NCI-H748 treated with DMSO at 0.1 percent for 48 hours (cell line): ENCODE results near the gene TEX29.

Source experiments
- DNase-seq: peaks from one replicate; lab custom pipeline; 2025; lab: John Stamatoyannopoulos, UW

TEX29 gene

DNA sequence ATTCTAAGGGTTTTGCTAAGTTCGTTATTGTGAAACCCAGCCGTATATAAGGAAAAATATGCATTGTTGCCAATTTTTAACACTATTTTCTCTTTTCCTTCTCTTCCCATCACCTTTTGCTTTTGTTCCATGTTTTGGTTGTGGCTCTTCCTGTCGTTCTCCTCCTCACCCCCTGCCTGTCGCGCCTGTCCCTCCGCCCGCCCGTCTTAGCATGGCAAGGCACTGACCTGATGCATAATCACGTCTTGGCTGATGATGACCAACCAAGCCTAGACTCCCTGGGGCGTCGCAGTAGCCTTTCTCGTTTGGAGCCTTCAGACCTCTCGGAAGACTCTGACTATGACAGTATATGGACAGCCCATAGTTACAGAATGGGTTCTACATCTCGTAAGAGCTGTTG lies 28.5 kb upstream of the TEX29 start:
- no peak for DNase-seq

DNA sequence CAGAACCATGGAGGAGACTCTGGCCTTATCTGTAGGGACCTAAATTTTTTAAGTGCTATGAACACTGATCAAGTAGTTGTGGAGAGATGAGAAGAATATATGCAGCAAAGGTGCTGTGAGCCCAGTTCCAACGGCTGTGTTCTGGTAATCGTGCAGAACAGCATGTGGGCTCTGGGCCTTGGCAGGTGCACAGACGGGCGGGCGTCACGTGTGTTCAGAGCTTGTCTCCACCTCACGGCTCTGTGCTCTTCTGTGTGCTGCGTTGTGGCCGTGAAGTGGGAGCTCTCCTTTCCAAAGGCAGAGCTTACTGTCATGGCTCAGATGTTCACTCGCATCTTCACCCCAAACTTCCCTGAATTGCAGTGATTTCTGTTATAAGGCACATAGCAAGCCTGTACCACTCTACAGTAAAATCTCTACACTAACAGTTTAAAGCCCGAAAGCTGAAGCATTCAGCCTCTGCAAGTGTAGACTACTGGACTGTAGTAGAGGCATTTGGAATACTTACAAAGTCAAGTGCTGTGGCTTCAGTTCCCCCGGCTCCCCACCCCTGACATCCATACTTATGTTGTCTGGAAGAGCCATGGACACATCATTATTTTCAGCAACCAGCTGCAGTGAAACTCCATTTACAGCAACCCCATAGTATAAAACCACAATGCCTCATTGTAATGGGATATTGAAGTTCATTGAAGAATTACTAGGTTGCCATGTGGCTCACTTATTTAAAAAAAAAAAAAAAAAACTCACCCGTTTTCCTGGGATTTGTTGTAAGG lies 27.5 kb upstream of the TEX29 start:
- no peak for DNase-seq

DNA sequence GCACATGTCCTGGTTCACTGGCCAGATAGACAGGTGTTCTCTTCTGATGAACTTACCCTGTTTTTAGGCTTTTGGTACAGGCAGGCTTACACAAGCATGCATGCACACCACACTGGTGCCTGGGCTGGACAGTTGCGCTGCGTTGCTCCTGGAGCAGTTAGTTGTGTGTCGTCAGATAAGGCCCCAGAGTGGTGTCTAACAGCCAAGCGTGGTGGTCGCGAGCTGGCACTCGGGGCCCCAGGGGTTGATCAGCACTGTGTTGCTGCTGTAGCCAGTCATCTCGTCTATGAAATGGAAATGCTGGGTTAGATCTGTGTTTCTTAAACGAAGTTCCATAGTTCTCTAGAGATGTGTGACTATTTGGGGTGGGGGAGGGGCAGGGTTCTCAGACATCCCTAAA lies 24.6 kb upstream of the TEX29 start:
- no peak for DNase-seq

DNA sequence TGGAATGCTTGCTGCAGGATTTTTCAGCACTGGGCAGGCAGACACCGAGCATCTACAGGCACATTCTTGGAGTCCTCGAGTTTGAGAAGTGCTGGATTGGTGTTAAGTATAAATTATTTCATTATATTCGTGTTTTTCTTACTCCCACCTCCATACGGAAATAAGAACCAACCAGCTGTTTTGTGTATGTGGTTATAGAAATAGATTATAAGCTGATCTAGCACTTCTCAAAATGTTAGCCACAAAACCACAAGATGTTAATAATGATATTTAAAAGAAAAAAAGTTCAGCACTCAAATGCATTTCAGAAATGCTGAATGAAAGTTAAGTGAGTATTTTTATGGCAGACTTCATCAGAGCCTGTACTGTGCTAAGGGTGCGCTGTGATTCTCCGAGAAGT lies 24.0 kb upstream of the TEX29 start:
- no peak for DNase-seq

DNA sequence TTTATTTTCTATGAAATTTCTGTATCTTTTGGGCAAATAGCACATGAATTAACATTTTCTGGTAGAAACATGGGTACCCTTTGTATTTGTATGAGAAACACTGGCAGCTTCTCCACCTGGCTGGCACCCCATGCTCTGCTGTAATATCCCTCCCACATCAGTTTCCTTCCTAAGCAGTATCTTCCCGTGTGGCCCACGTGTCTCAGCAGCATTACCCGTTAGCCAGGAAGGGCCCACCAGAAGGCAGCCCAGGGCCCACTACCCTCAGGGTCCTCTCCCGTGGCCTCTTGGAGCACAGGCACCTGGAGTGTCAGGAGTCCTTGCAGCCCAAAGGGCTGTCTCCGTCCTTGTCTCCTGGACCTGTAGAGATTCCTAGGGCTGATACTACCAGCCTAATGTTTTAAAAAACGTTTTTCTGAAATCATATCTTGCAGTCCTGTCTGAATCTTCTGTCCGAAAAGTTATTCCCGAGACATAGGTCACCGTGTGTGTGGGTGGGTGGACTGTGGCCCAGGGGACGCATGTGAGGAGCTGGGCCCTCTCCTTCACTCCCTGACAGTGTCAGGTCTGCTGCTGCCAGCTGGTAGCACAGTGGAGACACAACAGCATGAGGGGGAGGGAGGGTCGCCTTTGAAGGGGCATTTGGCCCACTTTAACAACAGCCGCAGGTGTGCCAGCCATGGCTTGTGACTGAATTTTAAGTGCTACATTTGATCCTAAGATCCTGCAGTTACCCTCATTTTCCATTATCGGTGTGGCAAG lies 22.0 kb upstream of the TEX29 start:
- DNase-seq = no peak

DNA sequence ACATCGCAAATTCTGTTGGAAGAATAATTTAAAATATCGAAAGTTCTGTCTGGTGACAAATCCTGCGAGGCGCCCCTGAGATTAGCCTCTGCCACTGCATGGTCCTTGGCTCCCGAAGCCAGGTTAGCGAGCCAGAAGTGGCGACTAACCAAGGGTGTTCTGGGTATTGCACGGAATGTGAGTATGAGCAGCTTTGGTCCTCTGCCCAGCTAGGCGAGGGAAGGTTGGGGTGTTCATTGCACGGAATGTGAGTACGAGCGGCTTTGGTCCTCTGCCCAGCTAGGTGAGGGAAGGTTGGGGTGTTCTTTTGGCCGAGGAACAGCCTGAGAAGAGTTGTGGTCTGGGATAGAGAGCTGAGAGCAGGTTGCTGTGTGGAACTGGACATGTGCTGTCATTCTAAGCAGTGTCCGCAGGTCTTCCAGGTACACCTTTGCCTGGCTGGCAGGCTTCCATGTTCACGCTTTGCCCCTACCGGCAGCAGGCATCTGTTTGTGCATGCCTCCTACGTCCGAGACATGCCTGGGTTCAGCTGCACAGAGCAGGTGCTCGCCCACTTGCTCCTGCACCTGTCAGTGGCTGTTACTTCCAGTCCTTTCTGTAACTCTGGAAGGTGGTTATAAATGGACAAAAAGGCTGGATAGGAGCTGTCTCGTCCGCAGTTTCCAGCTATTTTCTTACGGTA lies 18.3 kb upstream of the TEX29 start:
- no peak for DNase-seq

DNA sequence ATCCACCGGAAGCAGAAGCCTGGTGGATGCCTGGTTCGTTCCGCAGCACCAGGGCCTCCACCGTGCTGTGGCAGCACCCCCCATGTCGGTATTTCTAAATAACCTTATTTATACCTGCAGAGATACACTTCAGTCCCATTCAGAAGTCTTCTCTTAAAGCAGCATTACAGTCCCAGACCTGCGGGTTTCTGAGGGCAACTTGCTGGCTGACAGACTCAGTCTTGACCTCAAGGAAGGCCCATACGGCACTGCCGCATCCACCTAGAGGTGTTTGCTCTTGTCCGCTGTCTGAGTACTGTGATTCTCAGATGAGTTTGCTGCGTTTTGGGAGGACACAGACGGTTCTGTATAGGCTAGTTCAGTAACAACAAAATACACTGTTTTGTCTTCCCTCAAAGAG lies 16.9 kb upstream of the TEX29 start:
- no peak for DNase-seq

DNA sequence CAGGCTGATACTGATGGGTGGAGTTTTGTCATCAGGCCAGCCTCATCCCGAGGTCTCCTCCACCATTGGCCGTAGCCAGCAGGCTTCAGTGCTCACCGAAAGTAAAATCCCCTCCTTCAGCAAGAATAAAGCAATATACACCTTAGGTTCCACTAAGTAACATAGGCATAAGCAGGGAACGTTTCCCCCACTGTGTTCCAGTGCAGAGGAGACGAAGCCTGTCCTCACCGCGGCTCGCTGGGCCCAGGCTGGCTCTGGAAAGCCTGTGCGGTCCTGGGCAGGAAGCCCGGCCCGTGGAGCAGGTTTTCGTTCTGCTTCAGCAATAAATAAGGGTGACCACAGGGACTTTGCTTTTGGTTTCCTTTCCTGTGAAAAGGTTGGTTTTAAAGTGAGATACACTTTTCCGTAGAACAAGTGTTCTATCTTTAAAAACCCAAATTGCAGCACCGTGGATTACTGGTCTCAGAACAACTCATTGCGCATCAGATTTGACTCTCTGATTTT lies 16.3 kb upstream of the TEX29 start:
- DNase-seq = no peak

DNA sequence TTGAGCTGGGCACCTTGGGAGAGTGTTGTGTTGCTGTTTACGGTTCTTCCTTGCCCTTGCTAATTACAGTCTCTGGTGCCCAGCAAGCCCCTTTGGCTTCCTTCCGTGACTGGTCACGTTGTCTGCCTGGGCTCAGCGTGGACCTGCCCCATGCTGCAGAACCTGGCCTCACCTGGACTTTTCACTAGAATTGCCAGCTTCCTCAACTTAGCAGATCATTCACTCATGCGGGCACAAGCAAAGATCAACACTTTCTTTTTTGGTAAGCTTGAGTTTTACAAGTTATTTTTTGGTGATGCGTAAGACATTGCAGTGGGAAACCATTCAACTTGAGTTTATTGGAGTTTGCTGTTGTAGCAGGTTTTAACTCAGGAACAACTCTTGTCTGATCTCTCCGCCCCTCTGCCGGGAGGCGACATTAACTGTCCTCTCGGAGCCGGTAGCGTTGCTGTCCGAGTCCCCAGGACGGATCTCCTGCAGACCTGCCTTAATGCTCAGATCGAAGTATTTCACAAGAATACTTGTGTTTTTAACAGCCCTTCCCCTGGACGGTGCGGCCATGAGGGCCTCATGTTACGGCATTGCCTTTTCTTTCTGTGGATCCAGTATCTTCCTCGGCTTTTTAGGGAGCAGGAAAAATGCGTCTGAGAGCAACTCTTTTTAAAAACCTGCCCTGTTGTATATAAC lies 15.7 kb upstream of the TEX29 start:
- DNase-seq = no peak

DNA sequence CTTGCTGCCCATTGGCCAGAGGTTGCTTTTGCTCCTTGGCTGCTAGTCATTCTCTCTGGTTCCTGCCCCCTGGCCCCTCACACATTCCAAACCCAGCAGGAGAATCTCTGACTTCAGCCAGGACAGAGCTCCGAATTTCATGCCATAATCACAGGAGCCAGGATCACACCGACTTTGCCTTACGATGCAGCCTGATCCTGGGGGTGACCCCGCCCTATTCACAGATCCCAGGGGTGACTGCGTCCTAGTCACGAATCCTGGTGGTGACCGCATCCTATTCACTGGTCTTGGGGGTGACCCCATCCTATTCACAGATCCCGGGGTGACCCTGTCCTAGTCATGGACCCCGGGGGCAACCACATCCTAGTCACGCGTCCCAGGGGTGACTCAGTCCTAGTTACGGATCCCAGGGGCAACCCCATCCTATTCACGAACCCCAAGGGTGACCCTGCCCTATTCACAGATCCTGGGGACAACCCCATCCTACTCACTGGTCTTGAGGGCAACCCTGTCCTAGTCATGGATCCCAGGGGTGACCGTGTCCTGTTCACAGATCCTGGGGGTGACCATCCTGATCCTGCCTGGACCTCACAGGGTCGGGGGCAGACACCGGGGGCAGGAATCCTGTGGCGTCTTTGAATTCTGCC lies 7.4 kb upstream of the TEX29 start:
- no peak for DNase-seq

DNA sequence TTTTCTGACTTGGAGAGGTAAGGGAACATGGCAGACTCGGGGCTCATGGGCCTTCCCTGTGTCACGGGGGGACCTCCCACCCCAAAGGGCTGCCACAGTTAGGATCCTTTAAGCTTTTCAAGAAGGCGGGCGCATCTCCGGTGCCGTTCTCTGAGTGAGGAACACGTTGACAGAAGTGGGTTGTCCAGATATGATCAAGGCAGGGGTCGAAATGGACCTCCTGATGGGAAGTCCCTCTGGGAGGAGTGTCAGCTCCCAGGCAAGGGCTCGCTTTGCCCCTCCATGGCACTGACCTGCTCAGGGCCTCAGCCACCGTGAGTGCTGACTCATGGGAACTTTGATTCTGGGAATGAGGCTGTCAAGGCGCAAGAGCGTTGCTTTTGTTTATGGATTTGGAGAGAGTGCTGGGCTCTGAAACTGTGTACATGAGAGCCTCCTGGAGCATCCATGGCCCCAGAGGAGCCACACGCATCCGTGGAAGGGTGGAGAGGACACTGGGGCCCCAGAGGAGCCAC lies 6.5 kb upstream of the TEX29 start:
- no peak for DNase-seq

DNA sequence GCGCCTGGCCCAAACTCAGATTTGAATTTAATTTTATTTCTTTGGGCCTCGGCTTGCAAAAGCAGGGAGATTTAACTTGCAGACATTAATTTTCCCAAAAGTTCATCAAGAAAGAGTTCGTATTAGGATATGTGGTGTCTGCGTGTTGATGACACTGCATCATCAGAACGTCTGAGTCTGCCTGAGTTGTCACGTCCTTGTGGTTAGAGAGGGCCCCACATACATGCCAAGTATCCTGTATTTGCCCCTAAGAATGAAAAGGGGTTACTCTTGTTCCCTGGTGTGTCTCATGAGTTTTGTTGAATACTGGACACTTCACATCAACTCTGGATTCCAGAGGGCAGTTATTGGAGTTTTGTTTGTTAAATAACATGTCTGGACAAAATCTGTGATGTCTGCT lies 5.6 kb upstream of the TEX29 start:
- DNase-seq = no peak

DNA sequence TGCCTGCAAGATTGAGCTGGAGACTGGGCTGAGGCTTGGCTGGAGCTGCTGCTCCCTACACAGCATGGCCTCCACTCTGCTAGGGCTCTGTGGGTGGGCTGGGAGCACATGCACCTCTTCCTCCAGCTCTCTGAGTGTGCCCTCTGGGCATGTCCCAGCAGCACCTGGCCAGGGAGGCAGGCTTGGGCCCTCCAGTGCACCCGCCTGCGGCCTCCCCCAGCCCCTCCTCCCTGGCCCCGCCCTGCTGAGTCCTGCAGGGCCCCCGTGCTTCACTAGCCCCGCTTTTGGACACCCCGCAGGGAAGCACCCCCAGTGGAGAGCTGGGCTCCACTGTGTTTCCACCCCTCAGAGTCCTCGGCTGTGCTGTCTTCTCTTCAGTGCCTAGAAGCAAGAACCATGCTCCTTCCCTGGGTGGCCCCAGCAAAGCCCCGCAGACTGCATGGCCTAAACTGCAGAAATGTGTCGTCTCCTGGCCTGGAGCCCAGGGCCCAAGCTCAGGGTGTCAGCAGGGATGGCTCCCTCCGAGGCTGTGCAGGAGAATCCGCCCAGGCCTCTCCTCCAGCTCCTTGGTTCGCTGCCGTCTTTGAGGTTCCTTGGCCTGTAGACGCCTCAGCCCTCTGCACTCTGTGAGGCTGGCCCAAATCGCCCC lies 5.0 kb upstream of the TEX29 start:
- no peak for DNase-seq

DNA sequence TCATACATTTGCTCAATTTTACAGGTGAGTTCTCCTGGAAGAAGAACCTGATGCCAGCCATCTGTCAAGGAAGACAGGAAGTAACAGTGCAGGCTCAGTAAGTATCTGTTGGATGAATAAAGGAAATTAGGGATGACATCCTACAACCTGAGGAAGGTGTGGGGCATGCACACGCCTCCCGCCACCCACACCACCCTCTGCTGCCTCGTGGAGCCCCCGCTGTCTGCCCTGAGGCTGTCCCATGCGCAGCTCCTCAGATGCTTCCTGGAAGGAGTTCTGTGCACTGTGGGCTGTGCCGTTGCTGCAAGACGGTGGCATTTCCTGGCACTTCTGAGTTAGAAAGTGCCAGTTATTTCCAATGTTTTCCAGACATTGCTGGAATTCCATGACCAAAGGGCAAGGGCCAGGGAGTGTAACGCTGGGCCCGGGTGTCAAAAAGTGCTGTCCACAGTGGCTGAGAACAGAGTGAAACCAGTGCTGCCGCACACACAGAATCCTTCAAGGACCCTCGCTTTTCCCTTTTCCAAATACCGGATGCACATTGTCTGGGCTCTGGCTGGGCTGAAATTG lies 4.2 kb upstream of the TEX29 start:
- no peak for DNase-seq

DNA sequence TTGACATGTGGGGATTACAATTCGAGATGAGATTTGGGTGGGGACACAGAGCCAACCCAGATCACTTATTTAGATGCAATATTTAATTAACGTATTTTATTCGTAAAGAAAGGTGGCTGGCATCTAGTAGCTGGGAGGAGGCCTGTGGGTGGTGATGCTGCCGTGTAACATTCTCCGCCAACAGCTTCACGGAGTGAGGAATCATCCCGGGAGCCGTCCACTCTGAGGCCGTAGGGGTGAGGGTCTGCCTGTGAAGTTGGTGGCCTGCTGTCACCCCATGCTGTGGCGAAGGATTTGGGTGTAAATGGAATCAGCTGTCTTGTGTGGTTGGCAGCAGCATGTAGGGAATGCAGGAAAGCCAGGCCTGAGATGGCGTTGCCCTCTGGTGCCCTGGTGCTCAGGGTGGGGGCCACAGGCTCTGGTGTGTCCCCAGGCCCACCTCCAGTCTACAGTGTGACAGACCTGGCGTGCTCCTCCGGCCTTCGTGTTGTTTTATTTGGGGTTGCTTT lies 3.3 kb upstream of the TEX29 start:
- no peak for DNase-seq

DNA sequence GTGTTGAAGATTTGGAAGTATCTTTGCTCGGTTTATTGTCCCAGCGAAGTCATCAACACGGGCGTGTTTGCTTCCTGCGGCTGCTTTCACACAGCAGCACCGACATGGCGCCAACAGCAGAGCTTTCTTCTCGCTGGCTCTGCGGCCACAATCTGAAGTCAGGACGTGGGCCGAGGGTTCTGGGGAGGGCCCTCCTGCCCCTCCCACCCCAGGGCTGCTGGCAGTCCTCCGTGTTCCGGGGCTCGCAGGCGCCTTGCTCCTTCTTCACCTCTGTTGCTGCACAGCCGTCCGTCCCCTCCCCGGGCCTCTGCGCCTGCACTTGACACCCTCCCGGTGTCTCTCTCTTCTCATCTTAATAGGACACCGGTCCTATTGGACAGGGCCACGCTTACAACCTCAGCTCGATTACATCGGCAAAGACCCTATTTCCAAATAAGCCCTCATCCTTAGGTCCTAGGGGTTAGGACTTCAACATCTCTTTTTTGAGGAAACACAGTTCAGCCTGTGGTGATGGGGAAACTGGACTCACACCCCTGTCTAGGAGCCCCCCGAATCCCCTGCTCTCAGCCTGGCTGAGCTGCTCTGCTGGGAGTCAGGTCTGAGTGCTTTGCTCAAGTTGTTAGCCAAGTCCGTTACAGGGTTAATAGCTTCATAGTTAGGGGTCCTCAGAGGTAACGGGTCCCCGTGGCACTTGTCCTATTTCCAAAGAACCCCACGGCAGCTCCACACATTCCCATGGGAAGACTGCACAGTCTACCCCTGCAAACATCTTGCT lies 2.7 kb upstream of the TEX29 start:
- DNase-seq = no peak

DNA sequence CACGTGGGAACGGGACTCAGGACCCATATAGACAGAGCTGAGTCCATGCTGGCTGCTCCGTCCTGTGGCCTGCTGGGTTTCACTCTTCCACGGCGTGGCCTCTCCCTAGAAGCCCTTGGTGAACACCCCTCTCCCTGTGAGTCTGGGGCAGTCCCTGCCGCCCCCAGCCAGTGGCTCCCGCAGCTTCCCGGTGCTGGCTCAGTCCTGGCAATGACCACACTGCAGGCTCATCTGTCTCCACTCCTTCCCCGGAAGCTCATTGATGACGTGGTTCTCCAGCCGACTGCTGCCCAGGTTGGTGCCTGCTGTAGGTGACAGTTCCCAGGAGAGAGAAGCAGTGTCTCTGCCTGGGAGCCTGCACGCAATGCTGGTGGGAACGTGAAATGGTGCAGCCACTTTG lies 2.1 kb upstream of the TEX29 start:
- DNase-seq = no peak

DNA sequence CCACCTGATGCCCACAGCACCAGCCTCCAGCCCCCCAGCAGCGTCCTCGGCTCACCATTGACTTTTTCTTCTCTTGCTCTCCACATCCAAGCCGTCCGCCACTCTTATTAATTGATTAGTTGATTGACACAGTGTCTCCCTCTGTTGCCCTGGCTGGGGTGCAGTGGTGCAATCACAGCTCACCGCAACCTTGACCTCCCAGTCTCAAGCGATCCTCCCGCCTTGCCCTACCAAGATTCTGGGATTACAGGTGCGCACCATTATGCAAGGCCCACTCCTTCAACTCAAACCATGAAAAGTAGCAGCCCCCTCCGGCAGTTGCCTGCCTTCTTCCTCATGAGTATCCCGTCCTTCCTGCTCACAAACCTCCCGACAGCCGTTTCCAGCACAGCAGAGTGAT lies 921 bp upstream of the TEX29 start:
- no peak for DNase-seq

DNA sequence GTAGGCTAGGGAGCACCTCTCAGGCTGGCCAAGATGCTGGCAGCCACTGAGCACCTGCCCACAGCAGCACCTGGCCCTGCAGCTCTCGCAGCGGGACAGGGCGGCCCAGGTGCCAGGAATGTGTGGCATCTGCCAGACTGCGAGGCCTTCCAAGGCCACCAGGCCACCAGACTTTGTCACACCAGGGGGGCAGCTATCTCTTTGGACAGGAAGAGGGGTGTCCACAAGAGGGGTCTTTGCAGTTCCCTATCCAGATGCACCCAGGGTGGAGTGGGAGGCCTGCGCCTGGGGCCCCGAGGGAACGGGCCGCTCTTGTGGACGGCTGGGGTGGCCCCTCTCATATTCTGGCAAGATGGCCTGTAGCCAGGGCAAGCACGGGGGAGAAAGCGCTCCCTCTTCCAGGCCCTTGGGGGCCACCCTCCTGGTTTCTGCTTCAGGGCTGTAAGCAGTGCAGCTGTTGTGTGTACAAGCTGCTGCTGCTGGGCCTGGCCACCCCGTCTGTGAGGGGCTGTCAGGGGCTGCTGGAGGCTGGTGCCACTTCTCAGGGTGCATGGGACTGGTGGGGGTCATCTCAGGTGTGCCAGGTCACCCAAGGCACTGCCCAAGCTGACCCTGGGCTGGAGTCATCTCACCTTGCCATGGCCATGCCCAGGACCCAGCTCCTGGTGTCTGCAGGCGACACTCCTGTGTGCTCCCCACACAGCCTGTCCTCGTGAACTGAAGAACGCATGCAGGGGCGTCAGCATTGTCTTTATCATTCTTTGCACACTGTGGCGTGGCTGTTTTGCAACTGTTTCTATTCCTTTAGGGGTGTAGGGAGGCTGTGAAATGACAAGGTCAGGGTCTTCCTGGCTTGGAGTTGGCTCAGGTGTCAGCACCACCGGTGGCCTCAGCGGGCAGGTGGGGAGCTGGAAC lies 1.8 kb downstream of the TEX29 start:
- no peak for DNase-seq
